GM12872 (cell line): ENCODE data around the gene RAB13.

ENCODE experiments used
- TF ChIP-seq, protein P1 (sequence below): IDR thresholded peaks from 3 replicates; pipeline ENCODE4 v1.5.1; 2011; ENCODE audit warnings: low read depth, mild to moderate bottlenecking, low read length, moderate library complexity; ENCODE audit not compliant: insufficient read depth

The RAB13 gene

DNA sequence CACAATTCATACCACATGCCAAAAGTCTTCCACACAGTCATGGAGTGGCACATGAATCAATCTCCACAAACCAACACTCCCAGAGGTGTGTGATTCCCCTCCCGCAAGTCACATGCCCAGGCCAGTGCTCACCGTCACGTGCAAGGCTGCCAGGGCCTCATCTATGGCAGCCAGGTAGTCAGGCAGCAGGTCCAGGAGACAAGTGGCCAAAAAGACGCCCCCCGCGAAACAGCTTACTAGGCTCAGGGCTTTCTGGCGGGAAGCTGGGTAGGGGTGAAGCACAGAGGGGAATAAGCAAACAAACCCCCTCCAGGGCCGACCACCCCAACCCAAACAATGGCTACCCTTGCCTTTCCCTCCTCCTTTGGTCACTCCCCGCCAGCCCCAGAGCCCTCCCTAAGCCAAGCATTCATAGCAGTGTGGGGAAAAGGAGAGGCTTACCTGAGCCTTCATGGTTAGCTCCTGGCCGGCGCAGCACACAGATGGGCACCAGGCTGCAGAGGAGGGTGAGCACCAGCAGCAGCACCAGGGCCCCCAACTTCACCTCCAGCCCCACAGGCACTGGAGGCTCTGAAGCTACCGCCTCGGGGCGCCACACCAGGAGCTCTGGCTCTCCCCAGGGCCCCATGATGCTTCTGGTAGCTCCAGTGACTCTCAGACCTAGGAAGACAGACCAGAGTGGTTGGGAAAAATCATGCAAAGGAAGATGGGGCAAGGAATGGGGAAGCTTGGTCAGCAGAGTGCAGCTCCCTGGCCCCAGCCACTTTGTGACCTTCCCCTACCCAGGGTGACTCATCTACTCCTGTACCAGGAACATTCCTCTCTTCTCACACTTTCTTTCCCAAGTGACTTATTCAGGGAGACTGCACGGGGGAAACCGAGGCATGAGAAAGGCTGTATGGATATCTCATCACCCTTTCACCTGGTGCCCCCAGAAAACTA lies 23.8 kb downstream of the RAB13 start:
- TF ChIP-seq, protein P1, sequence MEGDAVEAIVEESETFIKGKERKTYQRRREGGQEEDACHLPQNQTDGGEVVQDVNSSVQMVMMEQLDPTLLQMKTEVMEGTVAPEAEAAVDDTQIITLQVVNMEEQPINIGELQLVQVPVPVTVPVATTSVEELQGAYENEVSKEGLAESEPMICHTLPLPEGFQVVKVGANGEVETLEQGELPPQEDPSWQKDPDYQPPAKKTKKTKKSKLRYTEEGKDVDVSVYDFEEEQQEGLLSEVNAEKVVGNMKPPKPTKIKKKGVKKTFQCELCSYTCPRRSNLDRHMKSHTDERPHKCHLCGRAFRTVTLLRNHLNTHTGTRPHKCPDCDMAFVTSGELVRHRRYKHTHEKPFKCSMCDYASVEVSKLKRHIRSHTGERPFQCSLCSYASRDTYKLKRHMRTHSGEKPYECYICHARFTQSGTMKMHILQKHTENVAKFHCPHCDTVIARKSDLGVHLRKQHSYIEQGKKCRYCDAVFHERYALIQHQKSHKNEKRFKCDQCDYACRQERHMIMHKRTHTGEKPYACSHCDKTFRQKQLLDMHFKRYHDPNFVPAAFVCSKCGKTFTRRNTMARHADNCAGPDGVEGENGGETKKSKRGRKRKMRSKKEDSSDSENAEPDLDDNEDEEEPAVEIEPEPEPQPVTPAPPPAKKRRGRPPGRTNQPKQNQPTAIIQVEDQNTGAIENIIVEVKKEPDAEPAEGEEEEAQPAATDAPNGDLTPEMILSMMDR, result peak; percentile 32; the same call in 2 of the 3 replicates

DNA sequence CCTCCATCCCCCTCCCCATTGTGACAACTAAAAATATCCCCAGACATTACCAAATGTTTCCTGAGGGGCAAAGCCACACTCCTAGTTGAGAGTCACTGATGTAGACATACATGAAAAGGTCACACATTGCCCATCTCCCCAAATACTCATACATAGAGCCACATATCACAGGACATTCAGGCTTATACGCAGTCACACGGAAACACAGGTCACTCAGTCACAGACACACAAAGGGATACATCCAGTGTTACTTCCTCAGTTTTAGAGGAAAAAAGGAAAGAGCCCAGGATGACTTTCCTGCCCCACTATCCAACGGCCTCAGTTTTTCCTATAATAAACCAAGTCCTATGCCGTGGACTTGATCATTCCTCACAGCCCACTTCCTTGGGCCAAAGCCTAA lies 24.7 kb downstream of the RAB13 start:
- TF ChIP-seq, protein P1, result no peak

DNA sequence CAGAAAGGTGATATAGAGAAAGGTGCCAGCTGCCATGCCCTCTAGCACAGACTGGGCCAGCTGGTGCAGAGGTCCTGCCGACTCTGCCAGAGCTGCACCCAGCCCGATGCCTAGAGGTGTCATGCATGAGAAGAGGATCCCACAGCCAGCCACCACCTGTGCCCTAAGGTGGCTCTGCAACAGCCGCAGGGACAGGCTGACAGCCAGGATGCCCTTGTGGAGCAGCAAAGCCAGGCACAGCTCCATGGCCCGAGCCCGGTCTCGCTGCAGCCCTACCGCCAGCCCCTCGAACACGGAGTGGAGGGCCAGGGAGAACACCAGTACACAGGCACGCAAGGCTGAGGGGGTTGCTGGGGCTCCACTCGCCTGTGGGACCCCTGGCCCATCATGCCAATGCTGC lies 25.9 kb downstream of the RAB13 start:
- TF ChIP-seq, protein P1, result no peak

DNA sequence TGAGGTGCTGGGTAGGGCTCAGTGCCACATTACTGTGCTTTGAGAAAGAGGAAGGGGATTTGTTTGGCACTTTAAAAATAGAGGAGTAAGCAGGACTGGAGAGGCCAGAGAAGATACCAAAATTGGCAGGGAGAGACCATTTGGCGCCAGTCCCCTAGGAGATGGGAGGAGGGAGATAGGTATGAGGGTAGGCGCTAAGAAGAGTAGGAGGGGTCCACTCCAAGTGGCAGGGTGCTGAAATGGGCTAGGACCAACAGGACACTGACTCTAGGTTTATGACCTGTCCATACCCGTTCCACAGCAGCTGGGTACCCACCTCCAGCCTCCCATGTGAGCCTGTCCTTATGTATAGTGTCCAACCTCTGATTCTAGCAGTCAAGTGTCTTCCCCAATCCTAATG lies 26.7 kb downstream of the RAB13 start:
- TF ChIP-seq, protein P1, result no peak

DNA sequence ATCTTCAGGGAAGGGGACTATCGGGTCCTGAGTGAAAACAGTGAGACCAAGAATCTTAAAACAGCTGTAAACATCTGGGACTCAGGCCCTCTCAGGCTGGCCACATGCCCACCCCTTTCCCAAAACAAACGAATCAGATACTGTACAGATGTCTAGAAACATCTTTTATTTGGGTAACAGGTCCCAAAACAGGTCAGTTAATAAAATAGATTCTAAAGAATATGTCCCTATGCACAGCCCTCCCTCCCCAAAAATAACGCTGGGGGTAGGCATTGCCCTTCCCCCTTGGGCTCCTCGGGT lies 27.2 kb downstream of the RAB13 start:
- TF ChIP-seq, protein P1, result no peak

DNA sequence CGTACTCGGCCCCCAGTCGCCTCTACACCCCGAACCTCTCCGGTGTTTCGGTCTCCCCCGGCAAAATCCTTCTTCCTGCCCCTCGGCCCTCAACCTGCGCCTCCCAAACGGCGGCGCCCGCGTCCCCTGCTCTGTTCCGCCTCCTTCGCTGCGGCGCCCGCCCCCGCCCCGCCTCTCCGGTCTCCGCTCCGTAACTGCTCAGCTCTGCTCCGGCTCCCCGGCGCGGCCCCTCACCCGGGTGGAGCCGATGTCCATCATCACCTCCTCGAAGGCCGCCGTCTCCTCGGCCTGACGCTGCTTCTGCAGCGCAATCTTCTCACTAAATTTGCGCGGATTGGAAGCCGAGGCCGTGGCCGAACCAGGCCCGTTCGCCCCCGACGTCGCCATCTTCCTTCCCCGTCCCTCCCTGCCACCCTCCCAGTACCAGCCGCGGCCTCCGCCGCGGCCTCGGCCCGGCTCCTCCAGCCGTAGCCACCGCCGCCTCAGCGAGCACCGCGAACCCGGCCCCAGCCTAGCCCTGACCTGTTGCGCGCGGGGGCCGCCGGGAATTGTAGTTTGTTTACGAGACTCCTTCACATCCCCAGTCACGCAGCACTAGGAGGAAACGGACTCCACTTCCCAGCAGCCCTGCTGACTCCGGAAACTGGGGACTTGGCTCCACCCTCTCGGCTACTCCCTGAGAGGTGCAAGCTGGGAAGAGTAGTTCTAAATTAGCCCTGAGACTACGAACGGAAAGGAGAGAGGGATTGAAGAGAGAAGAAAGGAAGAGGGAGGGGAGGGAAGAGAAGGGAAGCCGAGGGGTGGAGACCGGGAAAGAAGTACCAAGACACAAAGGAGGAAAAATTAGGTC lies 27.8 kb downstream of the RAB13 start, which contains the start of gene CRTC2:
Gene CRTC2 (minus strand): TSS at position 502 of the 850 bp plus-strand sequence. CDS start 115 bp downstream, at position 387.
- TF ChIP-seq, protein P1, result no peak

DNA sequence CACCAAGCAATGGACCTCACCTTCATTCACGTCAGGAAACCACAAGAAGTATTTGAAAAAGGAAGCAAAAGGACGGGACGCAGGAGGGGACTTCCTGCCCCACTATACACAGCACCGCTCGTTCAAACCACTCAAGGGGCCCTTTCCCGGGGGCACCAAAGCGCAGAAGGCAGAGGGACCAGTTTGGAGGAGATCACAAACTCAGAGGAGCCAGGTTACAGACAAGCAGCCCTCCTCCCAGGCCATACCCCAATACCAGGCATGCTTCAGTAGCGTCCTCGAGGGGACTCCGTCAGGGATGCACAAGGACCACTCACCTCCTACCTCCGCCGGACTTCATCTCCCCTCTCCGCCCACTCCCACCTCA lies 28.4 kb downstream of the RAB13 start:
- TF ChIP-seq, protein P1, result no peak
